GM13977 (cell line): Measurements from ENCODE around the gene PGA3.

Experiments used
- DNase-seq: peaks from one replicate; pipeline ENCODE4 v3.0.0; 2012; ENCODE audit warnings: low spot score
- CTCF ChIP-seq: IDR thresholded peaks from 2 replicates; pipeline ENCODE4 v1.5.1; 2012; ENCODE audit warnings: mild to moderate bottlenecking, control low read depth; ENCODE audit not compliant: insufficient read depth; ENCODE audit errors: extremely low read depth, missing control alignments
- in situ Hi-C: fragments of 300-500 bp; cut with MboI; formaldehyde crosslinking; loops from one replicate; pipeline ENCODE4 v1.12.0; 2022; ENCODE audit warnings: low sequenced_read_pairs, low pct_unique_long_range_greater_than_20kb, mixed read lengths, inconsistent platforms; ENCODE audit not compliant: unreplicated experiment

PGA3 gene

GRCh38 chr11:61160487-61161189 is 42.7 kb upstream of the PGA3 start:
- DNase-seq = no peak
- in situ Hi-C loops = no loop called here
- TF ChIP-seq CTCF = no peak

- in situ Hi-C loops = no loop called here
- TF ChIP-seq CTCF = no peak
- DNase-seq = peak; percentile 98
Observed at GRCh38 chr11:61161190-61162091, 41.9 kb upstream of the PGA3 start, which contains the start of gene VPS37C. VPS37C (minus strand) TSS chr11:61161426; CDS start chr11:61138829, 22,597 bp downstream.

GRCh38 chr11:61162092-61162941 is 41.0 kb upstream of the PGA3 start:
- in situ Hi-C loops = no loop called here
- TF ChIP-seq CTCF = no peak
- DNase-seq = peak; percentile 49

GRCh38 chr11:61163021-61163420 is 40.3 kb upstream of the PGA3 start:
- in situ Hi-C loops = no loop called here
- TF ChIP-seq CTCF = no peak
- no peak for DNase-seq

- TF ChIP-seq CTCF = no peak
- peak; percentile 67 for DNase-seq
- in situ Hi-C loops = no loop called here
Observed at GRCh38 chr11:61163714-61164605, 39.4 kb upstream of the PGA3 start.
